Measurements from ENCODE around the gene HAP1. TPM values are rescaled to one million over a fixed set of nuclear protein-coding genes. Genes with fewer than 3 reads are reported as not detected.

The HAP1 gene
- total RNA-seq, 1 experiment from 2014 or later: 2.5 TPM

GRCh38 chr17:41733348-41734138 lies 900 bp downstream of the HAP1 start:
- Histone ChIP-seq H4K20me1 (ENCODE audit: control insufficient read depth, insufficient read depth, insufficient read length) (no peaks in the 10 kb centered on the region), H4K91ac (ENCODE audit: insufficient read length, low read depth, low read length) (no peak overlapping the region), H3K79me2 (ENCODE audit: insufficient read depth, low read length) (no peaks in the 10 kb centered on the region), H2BK20ac (ENCODE audit: low read depth, low read length, poor library complexity, severe bottlenecking) (no peak overlapping the region), H3T11ph (ENCODE audit: low read length) (no peak overlapping the region), H2BK15ac (ENCODE audit: low read depth, low read length) (no peak overlapping the region), H3K23me2 (ENCODE audit: insufficient read length, low read depth, low read length, poor library complexity, severe bottlenecking) (peaks cover 8% of the 10 kb centered on the region), H3K9me3 (ENCODE audit: control insufficient read depth, low read depth, low read length) (no peaks in the 10 kb centered on the region), H3K14ac (ENCODE audit: insufficient read depth, low read length) (no peak overlapping the region; the same call in 1 of the 2 replicates), H3K9ac (ENCODE audit: extremely low read depth, insufficient read length, low read length) (no peak overlapping the region), H2BK12ac (ENCODE audit: insufficient read length, low read depth, low read length) (no peak overlapping the region), H3K4me2 (ENCODE audit: insufficient read depth, insufficient read length, low read length) (peak overlapping the region; percentile 54), H4K5ac (ENCODE audit: insufficient read length, low read depth, low read length) (no peak overlapping the region), H2BK5ac (ENCODE audit: insufficient read length, low read length) (no peak overlapping the region), H3K4me1 (ENCODE audit: insufficient read depth, low read length) (no peaks in the 10 kb centered on the region), H3K4ac (ENCODE audit: low read depth, low read length) (no peak overlapping the region), H3K23ac (ENCODE audit: insufficient read length, low read depth, low read length) (no peak overlapping the region), H4K8ac (replicated peaks; ENCODE audit: insufficient read length, low read depth, low read length) (no peak overlapping the region), H3K18ac (ENCODE audit: insufficient read length, low read depth, low read length) (no peak overlapping the region), H3K27me3 (ENCODE audit: insufficient read depth, low read length) (peaks cover 27% of the 10 kb centered on the region; the same call in 1 of the 2 replicates), H3K79me1 (ENCODE audit: insufficient read depth, low read depth, low read length, poor library complexity, severe bottlenecking) (no peaks in the 10 kb centered on the region), H3K27ac (ENCODE audit: insufficient read length, low read depth, low read length) (no peak overlapping the region), H2BK120ac (ENCODE audit: low read depth, low read length, poor library complexity, severe bottlenecking) (no peak overlapping the region), H2AFZ (ENCODE audit: low read length) (no peak overlapping the region), H3K56ac (ENCODE audit: insufficient read length, low read depth, low read length) (no peak overlapping the region), H2AK5ac (ENCODE audit: insufficient read length, low read length) (no peak overlapping the region)
- Mint-ChIP-seq H3K4me3 (peak overlapping the region; percentile 68 to 87), H3K36me3 (ENCODE audit: insufficient read depth in 1 of 3, low read depth in 3 of 3) (no peaks in the 10 kb centered on the region; a peak in 1 of 7 replicates), H3K9me3 (no peaks in the 10 kb centered on the region), H3K27ac (no peak overlapping the region), H3K4me1 (peaks cover 12 to 38% of the 10 kb centered on the region in 2 experiments), H3K27me3 (ENCODE audit: low read depth) (peaks cover 80% of the 10 kb centered on the region)
- DNase-seq: peak; percentile 49
- TF ChIP-seq CTCF (conservative IDR thresholded peaks at IDR 0.05): no peak
- no CpG with 5 or more reads among the region's 40 CpGs for WGBS (ENCODE audit: extremely low coverage, insufficient read length, low lambda C conversion rate)
